ENCODE measurements around the gene AP5B1. TPM values are rescaled to one million over a fixed set of nuclear protein-coding genes. Genes with fewer than 3 reads are reported as not detected.

The AP5B1 gene
- total RNA-seq, 1 experiment from 2014 or later: 9.4 TPM

- Histone ChIP-seq H4K8ac (replicated peaks; ENCODE audit: insufficient read length, low read depth, low read length) (no peak overlapping the region), H3K27me3 (ENCODE audit: insufficient read depth, low read length) (peaks cover 20% of the 10 kb centered on the region; the same call in 1 of the 2 replicates), H2AFZ (ENCODE audit: low read length) (no peak overlapping the region), H3K4ac (ENCODE audit: low read depth, low read length) (no peak overlapping the region), H3K23me2 (ENCODE audit: insufficient read length, low read depth, low read length, poor library complexity, severe bottlenecking) (peaks cover 9% of the 10 kb centered on the region), H3K23ac (ENCODE audit: insufficient read length, low read depth, low read length) (no peak overlapping the region), H2BK120ac (ENCODE audit: low read depth, low read length, poor library complexity, severe bottlenecking) (no peak overlapping the region), H2BK5ac (ENCODE audit: insufficient read length, low read length) (no peak overlapping the region), H3K79me2 (ENCODE audit: insufficient read depth, low read length) (no peaks in the 10 kb centered on the region), H4K91ac (ENCODE audit: insufficient read length, low read depth, low read length) (no peak overlapping the region), H2BK15ac (ENCODE audit: low read depth, low read length) (no peak overlapping the region; the same call in 1 of the 2 replicates), H3K56ac (ENCODE audit: insufficient read length, low read depth, low read length) (no peak overlapping the region), H3K9me3 (ENCODE audit: control insufficient read depth, low read depth, low read length) (no peaks in the 10 kb centered on the region), H2BK20ac (ENCODE audit: low read depth, low read length, poor library complexity, severe bottlenecking) (no peak overlapping the region), H3K4me2 (ENCODE audit: insufficient read depth, insufficient read length, low read length) (no peak overlapping the region), H3K9ac (ENCODE audit: extremely low read depth, insufficient read length, low read length) (no peak overlapping the region), H3K27ac (ENCODE audit: insufficient read length, low read depth, low read length) (no peak overlapping the region), H4K20me1 (ENCODE audit: control insufficient read depth, insufficient read depth, insufficient read length) (no peaks in the 10 kb centered on the region), H2AK5ac (ENCODE audit: insufficient read length, low read length) (no peak overlapping the region), H4K5ac (ENCODE audit: insufficient read length, low read depth, low read length) (no peak overlapping the region), H3K4me1 (ENCODE audit: insufficient read depth, low read length) (peaks cover 4% of the 10 kb centered on the region; the same call in 1 of the 2 replicates), H3T11ph (ENCODE audit: low read length) (no peak overlapping the region), H3K18ac (ENCODE audit: insufficient read length, low read depth, low read length) (no peak overlapping the region), H3K79me1 (ENCODE audit: insufficient read depth, low read depth, low read length, poor library complexity, severe bottlenecking) (no peaks in the 10 kb centered on the region), H2BK12ac (ENCODE audit: insufficient read length, low read depth, low read length) (no peak overlapping the region), H3K14ac (ENCODE audit: insufficient read depth, low read length) (no peak overlapping the region; the same call in 1 of the 2 replicates)
- peaks cover 40 to 43% of the 10 kb centered on the region in 2 experiments for H3K4me1 Mint-ChIP-seq
- TF ChIP-seq, protein P1, sequence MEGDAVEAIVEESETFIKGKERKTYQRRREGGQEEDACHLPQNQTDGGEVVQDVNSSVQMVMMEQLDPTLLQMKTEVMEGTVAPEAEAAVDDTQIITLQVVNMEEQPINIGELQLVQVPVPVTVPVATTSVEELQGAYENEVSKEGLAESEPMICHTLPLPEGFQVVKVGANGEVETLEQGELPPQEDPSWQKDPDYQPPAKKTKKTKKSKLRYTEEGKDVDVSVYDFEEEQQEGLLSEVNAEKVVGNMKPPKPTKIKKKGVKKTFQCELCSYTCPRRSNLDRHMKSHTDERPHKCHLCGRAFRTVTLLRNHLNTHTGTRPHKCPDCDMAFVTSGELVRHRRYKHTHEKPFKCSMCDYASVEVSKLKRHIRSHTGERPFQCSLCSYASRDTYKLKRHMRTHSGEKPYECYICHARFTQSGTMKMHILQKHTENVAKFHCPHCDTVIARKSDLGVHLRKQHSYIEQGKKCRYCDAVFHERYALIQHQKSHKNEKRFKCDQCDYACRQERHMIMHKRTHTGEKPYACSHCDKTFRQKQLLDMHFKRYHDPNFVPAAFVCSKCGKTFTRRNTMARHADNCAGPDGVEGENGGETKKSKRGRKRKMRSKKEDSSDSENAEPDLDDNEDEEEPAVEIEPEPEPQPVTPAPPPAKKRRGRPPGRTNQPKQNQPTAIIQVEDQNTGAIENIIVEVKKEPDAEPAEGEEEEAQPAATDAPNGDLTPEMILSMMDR (conservative IDR thresholded peaks at IDR 0.05): no peak
- WGBS (ENCODE audit: extremely low coverage, insufficient read length, low lambda C conversion rate): no CpG with 5 or more reads among the region's 14 CpGs
- H3K27ac Mint-ChIP-seq: no peak overlapping the region; a peak in 1 of 7 replicates
- H3K27me3 Mint-ChIP-seq (ENCODE audit: low read depth): peaks cover 50% of the 10 kb centered on the region
- no peak overlapping the region; a peak in 1 of 5 replicates for H3K4me3 Mint-ChIP-seq
- H3K36me3 Mint-ChIP-seq (ENCODE audit: insufficient read depth in 1 of 3, low read depth in 3 of 3): peaks cover 0 to 3% (median 2%) of the 10 kb centered on the region in 3 experiments; a peak in 3 of 7 replicates
- no peaks in the 10 kb centered on the region; a peak in 1 of 5 replicates for H3K9me3 Mint-ChIP-seq
- no peak for DNase-seq
Measured at GRCh38 chr11:65789230-65790103, 8.7 kb upstream of the AP5B1 start.
